DND-41 (cell line): ENCODE results near the gene AIM2.

ENCODE experiments used
- EZH2 ChIP-seq: IDR thresholded peaks from 3 replicates; pipeline ENCODE4 v1.6.1; 2012; ENCODE audit warnings: borderline replicate concordance, low read depth, mild to moderate bottlenecking, moderate library complexity, low read length, inconsistent platforms; ENCODE audit not compliant: severe bottlenecking
- TF ChIP-seq, protein P1 (sequence below): IDR thresholded peaks from 2 replicates; pipeline ENCODE4 v1.5.1; 2012; ENCODE audit warnings: borderline replicate concordance, low read length, moderate library complexity, mild to moderate bottlenecking; ENCODE audit not compliant: poor library complexity, severe bottlenecking; ENCODE audit errors: extremely low read depth

DNA sequence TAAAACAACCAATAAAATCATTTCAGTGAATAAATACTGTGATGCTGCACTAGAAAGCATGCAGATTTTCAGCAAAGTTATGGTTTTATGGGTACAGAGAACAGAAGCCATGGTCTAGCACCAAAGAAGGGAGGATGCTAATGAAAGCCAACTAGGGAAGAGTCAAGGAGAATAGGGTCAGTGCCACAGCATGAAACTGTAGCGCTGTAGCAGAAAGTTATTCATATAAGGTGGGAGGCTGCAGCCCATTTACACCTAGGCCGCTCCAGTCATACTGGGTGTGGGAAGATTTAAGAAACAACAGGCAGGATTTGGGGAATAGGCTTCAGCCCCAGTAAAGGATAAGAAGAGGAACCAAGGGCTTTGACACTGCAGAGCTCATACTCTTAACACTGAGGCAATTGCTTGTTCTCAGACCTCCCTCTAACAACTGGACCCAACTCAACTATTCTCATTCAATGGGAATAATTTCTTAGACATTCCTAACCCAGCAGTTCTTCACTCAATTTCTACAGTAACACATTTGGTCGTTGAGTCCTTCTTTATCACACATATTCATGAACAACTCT is 62.5 kb downstream of the AIM2 start:
- TF ChIP-seq, protein P1, sequence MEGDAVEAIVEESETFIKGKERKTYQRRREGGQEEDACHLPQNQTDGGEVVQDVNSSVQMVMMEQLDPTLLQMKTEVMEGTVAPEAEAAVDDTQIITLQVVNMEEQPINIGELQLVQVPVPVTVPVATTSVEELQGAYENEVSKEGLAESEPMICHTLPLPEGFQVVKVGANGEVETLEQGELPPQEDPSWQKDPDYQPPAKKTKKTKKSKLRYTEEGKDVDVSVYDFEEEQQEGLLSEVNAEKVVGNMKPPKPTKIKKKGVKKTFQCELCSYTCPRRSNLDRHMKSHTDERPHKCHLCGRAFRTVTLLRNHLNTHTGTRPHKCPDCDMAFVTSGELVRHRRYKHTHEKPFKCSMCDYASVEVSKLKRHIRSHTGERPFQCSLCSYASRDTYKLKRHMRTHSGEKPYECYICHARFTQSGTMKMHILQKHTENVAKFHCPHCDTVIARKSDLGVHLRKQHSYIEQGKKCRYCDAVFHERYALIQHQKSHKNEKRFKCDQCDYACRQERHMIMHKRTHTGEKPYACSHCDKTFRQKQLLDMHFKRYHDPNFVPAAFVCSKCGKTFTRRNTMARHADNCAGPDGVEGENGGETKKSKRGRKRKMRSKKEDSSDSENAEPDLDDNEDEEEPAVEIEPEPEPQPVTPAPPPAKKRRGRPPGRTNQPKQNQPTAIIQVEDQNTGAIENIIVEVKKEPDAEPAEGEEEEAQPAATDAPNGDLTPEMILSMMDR = no peak
- TF ChIP-seq EZH2 = no peak
